Suprapubic skin (tissue), 4 donors: ENCODE results near the gene FEM1A.

Experiments
- POLR2A ChIP-seq, 2 donors: fragments of 450-650 bp; IDR thresholded peaks; one replicate each; pipeline ENCODE4 v1.6.1; 2017; ENCODE audit warnings: antibody characterized with exemption in 2 of 2, mild to moderate bottlenecking in 2 of 2, moderate library complexity in 2 of 2
- POLR2AphosphoS5 ChIP-seq, 3 donors: sonication (generic); formaldehyde crosslinking; IDR thresholded peaks; one replicate each; pipeline ENCODE4 v1.6.1; 2017; ENCODE audit warnings: antibody characterized with exemption in 3 of 3
- TF ChIP-seq, protein P1 (sequence below), 2 donors: fragments of 200-600 bp in 1 of 2; fragments of 450-650 bp in 1 of 2; sonication (generic) in 1 of 2; IDR thresholded peaks; one replicate each; pipeline ENCODE4 v1.5.1; 2016 to 2019; ENCODE audit warnings: antibody characterized with exemption in 2 of 2, mild to moderate bottlenecking in 1 of 2, moderate library complexity in 1 of 2

- TF ChIP-seq POLR2AphosphoS5 (IDR thresholded peaks at IDR 0.05): no peak
- TF ChIP-seq, protein P1, sequence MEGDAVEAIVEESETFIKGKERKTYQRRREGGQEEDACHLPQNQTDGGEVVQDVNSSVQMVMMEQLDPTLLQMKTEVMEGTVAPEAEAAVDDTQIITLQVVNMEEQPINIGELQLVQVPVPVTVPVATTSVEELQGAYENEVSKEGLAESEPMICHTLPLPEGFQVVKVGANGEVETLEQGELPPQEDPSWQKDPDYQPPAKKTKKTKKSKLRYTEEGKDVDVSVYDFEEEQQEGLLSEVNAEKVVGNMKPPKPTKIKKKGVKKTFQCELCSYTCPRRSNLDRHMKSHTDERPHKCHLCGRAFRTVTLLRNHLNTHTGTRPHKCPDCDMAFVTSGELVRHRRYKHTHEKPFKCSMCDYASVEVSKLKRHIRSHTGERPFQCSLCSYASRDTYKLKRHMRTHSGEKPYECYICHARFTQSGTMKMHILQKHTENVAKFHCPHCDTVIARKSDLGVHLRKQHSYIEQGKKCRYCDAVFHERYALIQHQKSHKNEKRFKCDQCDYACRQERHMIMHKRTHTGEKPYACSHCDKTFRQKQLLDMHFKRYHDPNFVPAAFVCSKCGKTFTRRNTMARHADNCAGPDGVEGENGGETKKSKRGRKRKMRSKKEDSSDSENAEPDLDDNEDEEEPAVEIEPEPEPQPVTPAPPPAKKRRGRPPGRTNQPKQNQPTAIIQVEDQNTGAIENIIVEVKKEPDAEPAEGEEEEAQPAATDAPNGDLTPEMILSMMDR (IDR thresholded peaks at IDR 0.05): no peak
- no peak for TF ChIP-seq POLR2A (IDR thresholded peaks at IDR 0.05)
Measured at GRCh38 chr19:4794971-4795370, 3.4 kb downstream of the FEM1A start.
